ENCODE measurements around the gene C3orf20. TPM values are rescaled to one million over a fixed set of nuclear protein-coding genes. Genes with fewer than 3 reads are reported as not detected.

C3orf20 gene
- total and polyA plus RNA-seq, 2 donors (not counting 1 experiment from before 2014, with no cell fraction given) = 0.12 to 0.34 TPM

GRCh38 chr3:14718539-14718938, 43.6 kb downstream of the C3orf20 start:
- no peaks in the 10 kb centered on the region for H3K27me3 ChIP-seq (replicated peaks in 1 of 4; ENCODE audit: control extremely low read depth in 1 of 4, control insufficient read depth in 3 of 4, insufficient read depth in 4 of 4, low read length in 3 of 4)
- ATAC-seq (ENCODE audit: low read depth) (no peak), DNase-seq (no peak)
- CTCF ChIA-PET = no interaction called here
- Mint-ChIP-seq H3K4me1 (peaks cover 3% of the 10 kb centered on the region), H3K27ac (no peak overlapping the region), H3K9me3 (ENCODE audit: insufficient read depth) (no peaks in the 10 kb centered on the region), H3K4me3 (no peak overlapping the region), H3K27me3 (no peaks in the 10 kb centered on the region)
- peaks cover 0 to 3% (median 0%) of the 10 kb centered on the region in 3 donors for H3K9me3 ChIP-seq (ENCODE audit: control extremely low read depth in 1 of 3, control insufficient read depth in 2 of 3, insufficient read depth in 1 of 3, low read length in 2 of 3)
- TF ChIP-seq EZH2 (IDR thresholded peaks at IDR 0.05; ENCODE audit: borderline replicate concordance, insufficient read depth, low read depth, low read length, poor library complexity, severe bottlenecking) = no peak
- TF ChIP-seq, protein P1, sequence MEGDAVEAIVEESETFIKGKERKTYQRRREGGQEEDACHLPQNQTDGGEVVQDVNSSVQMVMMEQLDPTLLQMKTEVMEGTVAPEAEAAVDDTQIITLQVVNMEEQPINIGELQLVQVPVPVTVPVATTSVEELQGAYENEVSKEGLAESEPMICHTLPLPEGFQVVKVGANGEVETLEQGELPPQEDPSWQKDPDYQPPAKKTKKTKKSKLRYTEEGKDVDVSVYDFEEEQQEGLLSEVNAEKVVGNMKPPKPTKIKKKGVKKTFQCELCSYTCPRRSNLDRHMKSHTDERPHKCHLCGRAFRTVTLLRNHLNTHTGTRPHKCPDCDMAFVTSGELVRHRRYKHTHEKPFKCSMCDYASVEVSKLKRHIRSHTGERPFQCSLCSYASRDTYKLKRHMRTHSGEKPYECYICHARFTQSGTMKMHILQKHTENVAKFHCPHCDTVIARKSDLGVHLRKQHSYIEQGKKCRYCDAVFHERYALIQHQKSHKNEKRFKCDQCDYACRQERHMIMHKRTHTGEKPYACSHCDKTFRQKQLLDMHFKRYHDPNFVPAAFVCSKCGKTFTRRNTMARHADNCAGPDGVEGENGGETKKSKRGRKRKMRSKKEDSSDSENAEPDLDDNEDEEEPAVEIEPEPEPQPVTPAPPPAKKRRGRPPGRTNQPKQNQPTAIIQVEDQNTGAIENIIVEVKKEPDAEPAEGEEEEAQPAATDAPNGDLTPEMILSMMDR (IDR thresholded peaks at IDR 0.05) = no peak
- no peaks in the 10 kb centered on the region for H4K20me1 ChIP-seq (ENCODE audit: control insufficient read depth, insufficient read depth, low read length, poor library complexity, severe bottlenecking)
- H3K79me2 ChIP-seq (ENCODE audit: control insufficient read depth, insufficient read depth, low read length) = no peaks in the 10 kb centered on the region
- H3K9ac ChIP-seq (ENCODE audit: low read length) = no peak overlapping the region
- H3K36me3 ChIP-seq (replicated peaks in 1 of 2; ENCODE audit: control extremely low read depth in 1 of 2, control insufficient read depth in 1 of 2, extremely low read depth in 1 of 2, insufficient read depth in 2 of 2, low read length in 1 of 2) = no peaks in the 10 kb centered on the region
- WGBS (ENCODE audit: insufficient coverage) = 44% methylated on average over 2 of the region's 2 CpGs
- POLR2A ChIA-PET = no interaction called here
- no peak overlapping the region for H3K4me3 ChIP-seq (ENCODE audit: control extremely low read depth in 1 of 5, extremely low read depth in 1 of 5, insufficient read depth in 1 of 5, low read depth in 2 of 5, low read length in 4 of 5)
- H3K4me2 ChIP-seq (replicated peaks; ENCODE audit: low read depth, low read length, poor library complexity, severe bottlenecking) = no peak overlapping the region
- intact Hi-C loops (cut with micrococcal nuclease) = no loop called here
- no peaks in the 10 kb centered on the region for H3K4me1 ChIP-seq (ENCODE audit: control insufficient read depth in 2 of 2, insufficient read depth in 2 of 2, low read length in 2 of 2)
- no peak overlapping the region for H3K27ac ChIP-seq (ENCODE audit: low read length in 2 of 2)
- no peak overlapping the region for H2AFZ ChIP-seq (ENCODE audit: insufficient read depth, low read depth, low read length, poor library complexity, severe bottlenecking)

GRCh38 chr3:14719006-14719405, 44.1 kb downstream of the C3orf20 start:
- Mint-ChIP-seq H3K4me3 (no peak overlapping the region), H3K27ac (no peak overlapping the region), H3K9me3 (ENCODE audit: insufficient read depth) (no peaks in the 10 kb centered on the region), H3K4me1 (peaks cover 3% of the 10 kb centered on the region), H3K27me3 (no peaks in the 10 kb centered on the region)
- no peak overlapping the region for H3K9ac ChIP-seq (ENCODE audit: low read length)
- DNase-seq (no peak), ATAC-seq (ENCODE audit: low read depth) (no peak)
- no peaks in the 10 kb centered on the region for H3K27me3 ChIP-seq (replicated peaks in 1 of 4; ENCODE audit: control extremely low read depth in 1 of 4, control insufficient read depth in 3 of 4, insufficient read depth in 4 of 4, low read length in 3 of 4)
- POLR2A ChIA-PET = no interaction called here
- CTCF ChIA-PET = interaction anchor here (0.7 kb wide), 1 partner anchor 38 kb away, joined by 4 read pairs; no protein-coding TSS in a partner anchor
- no peaks in the 10 kb centered on the region for H4K20me1 ChIP-seq (ENCODE audit: control insufficient read depth, insufficient read depth, low read length, poor library complexity, severe bottlenecking)
- H3K9me3 ChIP-seq (ENCODE audit: control extremely low read depth in 1 of 3, control insufficient read depth in 2 of 3, insufficient read depth in 1 of 3, low read length in 2 of 3) = no peaks in the 10 kb centered on the region
- intact Hi-C loops (cut with micrococcal nuclease) = no loop called here
- no peak for TF ChIP-seq EZH2 (IDR thresholded peaks at IDR 0.05; ENCODE audit: borderline replicate concordance, insufficient read depth, low read depth, low read length, poor library complexity, severe bottlenecking)
- TF ChIP-seq, protein P1 (IDR thresholded peaks at IDR 0.05) = no peak
- no peak overlapping the region for H3K4me2 ChIP-seq (replicated peaks; ENCODE audit: low read depth, low read length, poor library complexity, severe bottlenecking)
- no peaks in the 10 kb centered on the region for H3K4me1 ChIP-seq (ENCODE audit: control insufficient read depth in 2 of 2, insufficient read depth in 2 of 2, low read length in 2 of 2)
- H3K79me2 ChIP-seq (ENCODE audit: control insufficient read depth, insufficient read depth, low read length) = no peaks in the 10 kb centered on the region
- no peak overlapping the region for H2AFZ ChIP-seq (ENCODE audit: insufficient read depth, low read depth, low read length, poor library complexity, severe bottlenecking)
- H3K36me3 ChIP-seq (replicated peaks in 1 of 2; ENCODE audit: control extremely low read depth in 1 of 2, control insufficient read depth in 1 of 2, extremely low read depth in 1 of 2, insufficient read depth in 2 of 2, low read length in 1 of 2) = no peaks in the 10 kb centered on the region
- H3K4me3 ChIP-seq (ENCODE audit: control extremely low read depth in 1 of 5, extremely low read depth in 1 of 5, insufficient read depth in 1 of 5, low read depth in 2 of 5, low read length in 4 of 5) = no peak overlapping the region
- no peak overlapping the region for H3K27ac ChIP-seq (ENCODE audit: low read length in 2 of 2)
- WGBS (ENCODE audit: insufficient coverage) = 100% methylated on average over 1 of the region's 2 CpGs
